Right cardiac atrium (tissue), 5 donors: ENCODE results near the gene TUBGCP2. TPM values are rescaled to one million over a fixed set of nuclear protein-coding genes. Genes with fewer than 3 reads are reported as not detected.
A peak's percentile ranks its signal among the peaks of the same experiment; 100 is the strongest.

Source experiments
- ATAC-seq, 2 donors: fragments of 200-7000 bp; cut with Tn5 transposase; one replicate each; pipeline versions ENCODE4 v1.8.0 to v1.9.1; 2020; ENCODE audit warnings: moderate library complexity in 2 of 2, mild to moderate bottlenecking in 1 of 2
- DNase-seq, 3 donors: peaks; one replicate each; pipeline ENCODE4 v3.0.0-alpha.2; 2020
- H3K27ac ChIP-seq: one replicate; pipeline ENCODE4 v1.5.1; 2013; ENCODE audit warnings: mild to moderate bottlenecking, low read length, control low read depth, moderate library complexity
- H3K27me3 ChIP-seq: one replicate; pipeline ENCODE4 v1.6.1; 2013; ENCODE audit not compliant: control insufficient read depth, insufficient read depth
- H3K4me1 ChIP-seq: one replicate; pipeline ENCODE4 v1.6.1; 2013; ENCODE audit warnings: low read length; ENCODE audit not compliant: control insufficient read depth, insufficient read depth
- H3K4me3 ChIP-seq: one replicate; pipeline ENCODE4 v1.5.1; 2013; ENCODE audit warnings: low read length, control low read depth
- H3K9me3 ChIP-seq: one replicate; pipeline ENCODE4 v1.6.1; 2013; ENCODE audit warnings: low read length; ENCODE audit not compliant: control insufficient read depth
- WGBS: extraction: QIAGEN DNeasy Blood & Tissue Kit; methylation state at CpG from one replicate; pipeline ENCODE4 v1.1.7; 2013; 5-methylcytosine and 5-hydroxymethylcytosine counted together
- intact Hi-C, 4 donors: fragments of 100-400 bp; cut with DNase I; formaldehyde crosslinking; loops; one replicate each; pipeline versions ENCODE4 v1.11.0 to v1.14.0; 2022 to 2023
- polyA plus RNA-seq: library from polyadenylated mRNA; stranded (reverse); fragments of 200-250 nt; gene quantifications from one replicate; pipeline ENCODE4 v1.2.3, GENCODE V29; 2013
- total RNA-seq, 4 donors: library from RNA; stranded (reverse); fragmentation: NEBNext Ultra II Directional; extraction: Animal tissue kit (Norgen Biotek cat#: 25700); gene quantifications; one replicate each; pipeline ENCODE4 v1.2.1, GENCODE V29; 2021
- donor health status: healthy with polysubstance abuse.
- donor health status: DM: no; HTN: yes; CAD: no.
- donor health status: DM: no; HTN: no; CAD: no.
- donor health status: DM: no; HTN: yes; CAD: no; lungs with severe emphysema.
- donor health status: DM: yes; HTN: yes; CAD: no.

TUBGCP2 gene
- total and polyA plus RNA-seq, 5 donors, result 23.0 to 45.9 (median 37.2) TPM

DNA sequence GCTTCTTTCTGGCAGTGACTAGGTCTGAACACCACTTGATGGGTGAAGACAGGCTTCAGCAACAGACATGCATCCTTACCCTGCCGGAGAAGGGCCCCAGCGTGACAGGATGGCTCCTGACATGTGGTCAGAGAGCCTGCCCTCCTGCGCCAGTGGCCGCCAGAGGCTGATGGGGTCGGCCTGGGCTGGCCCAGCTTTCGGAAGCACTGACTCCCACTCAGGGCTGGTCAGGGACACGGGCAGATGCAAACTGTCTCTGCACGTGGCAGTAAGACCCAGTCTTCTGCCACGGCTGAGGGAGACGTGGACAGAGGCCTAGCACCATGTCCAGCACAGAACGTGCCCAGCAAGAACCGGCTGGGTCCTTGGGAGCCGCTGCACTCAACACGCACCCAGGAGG is 10.2 kb downstream of the TUBGCP2 start:
- WGBS, result 94% methylated on average over 14 of the region's 14 CpGs
- no peak overlapping the region for H3K27ac ChIP-seq
- ATAC-seq, result no peak
- H3K4me3 ChIP-seq, result no peak overlapping the region
- H3K9me3 ChIP-seq, result no peaks in the 10 kb centered on the region
- no peaks in the 10 kb centered on the region for H3K4me1 ChIP-seq
- DNase-seq, result peak in 1 of 3 donors; percentile 18
- intact Hi-C loops, result no loop called here
- H3K27me3 ChIP-seq, result no peaks in the 10 kb centered on the region

GRCh38 chr10:133297504-133297903 is 11.2 kb downstream of the TUBGCP2 start:
- H3K27me3 ChIP-seq, result no peaks in the 10 kb centered on the region
- no peaks in the 10 kb centered on the region for H3K9me3 ChIP-seq
- ATAC-seq (no peak), DNase-seq (peak in 1 of 3 donors; percentile 24)
- no peaks in the 10 kb centered on the region for H3K4me1 ChIP-seq
- no peak overlapping the region for H3K27ac ChIP-seq
- H3K4me3 ChIP-seq, result no peak overlapping the region
- 96% methylated on average over 10 of the region's 10 CpGs for WGBS
- intact Hi-C loops, result no loop called here

DNA sequence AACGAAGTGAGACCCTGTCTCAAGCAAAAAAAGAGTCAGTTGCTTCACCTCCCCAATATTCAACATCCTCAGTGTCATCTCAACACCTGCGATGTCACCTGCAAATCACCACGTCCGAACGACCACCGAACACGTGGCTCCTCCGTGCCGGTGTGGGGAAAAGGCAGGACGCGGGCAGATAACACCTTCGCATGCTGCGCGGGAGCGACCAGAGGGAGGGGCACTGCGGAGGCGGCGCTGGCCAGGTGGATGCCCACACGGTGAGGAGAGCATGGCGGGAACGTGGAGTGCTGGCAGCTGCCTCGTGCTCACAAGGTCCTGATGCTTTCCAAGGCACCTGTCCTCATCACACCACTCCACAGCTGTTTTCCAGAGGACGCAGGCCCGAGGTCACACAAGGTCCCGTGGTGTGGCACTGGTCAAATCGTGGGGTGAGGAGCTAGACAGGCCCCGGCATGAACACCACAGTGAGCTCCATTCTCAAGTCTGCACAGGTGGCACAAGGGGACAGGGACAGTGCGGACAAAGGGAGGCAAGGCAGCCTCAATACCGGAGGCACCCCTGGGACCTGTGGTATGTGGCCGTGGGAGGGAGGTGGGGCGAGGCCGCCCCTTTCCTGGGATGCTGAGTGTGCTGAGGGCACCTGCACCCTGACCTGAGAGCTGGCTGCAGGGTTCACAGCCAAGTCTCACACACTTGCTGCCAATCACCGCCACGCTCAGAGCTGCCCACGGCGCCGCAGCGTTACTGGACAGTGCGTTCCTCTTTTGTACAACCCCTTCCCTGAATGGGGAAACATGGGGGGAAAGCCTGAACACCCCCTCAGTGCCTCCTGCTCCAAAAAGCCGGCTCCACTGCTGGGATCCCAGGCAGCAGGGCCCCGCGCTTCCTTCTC is 13.0 kb downstream of the TUBGCP2 start:
- Histone ChIP-seq H3K4me3 (no peak overlapping the region), H3K4me1 (no peaks in the 10 kb centered on the region), H3K27ac (no peak overlapping the region), H3K9me3 (no peaks in the 10 kb centered on the region), H3K27me3 (no peaks in the 10 kb centered on the region)
- DNase-seq (peak in 1 of 3 donors; percentile 47), ATAC-seq (peak; percentile 27 to 28)
- intact Hi-C loops, result no loop called here
- WGBS, result 93% methylated on average over 42 of the region's 42 CpGs

GRCh38 chr10:133294189-133294588 is 14.5 kb downstream of the TUBGCP2 start:
- ATAC-seq (peak in 1 of 2 donors; percentile 54), DNase-seq (peak in 2 of 3 donors; percentile 39 to 47)
- intact Hi-C loops, result no loop called here
- no peak overlapping the region for H3K27ac ChIP-seq
- no peaks in the 10 kb centered on the region for H3K4me1 ChIP-seq
- no peak overlapping the region for H3K4me3 ChIP-seq
- H3K27me3 ChIP-seq, result no peaks in the 10 kb centered on the region
- H3K9me3 ChIP-seq, result no peaks in the 10 kb centered on the region
- WGBS, result 83% methylated on average over 15 of the region's 15 CpGs

- intact Hi-C loops, result no loop called here
- no peaks in the 10 kb centered on the region for H3K9me3 ChIP-seq
- WGBS, result 92% methylated on average over 10 of the region's 10 CpGs
- H3K27ac ChIP-seq, result no peak overlapping the region
- DNase-seq (no peak), ATAC-seq (no peak)
- H3K4me3 ChIP-seq, result no peak overlapping the region
- no peaks in the 10 kb centered on the region for H3K27me3 ChIP-seq
- H3K4me1 ChIP-seq, result no peaks in the 10 kb centered on the region
These were observed 14.9 kb downstream of the TUBGCP2 start for GRCh38 chr10:133293810-133294119.

DNA sequence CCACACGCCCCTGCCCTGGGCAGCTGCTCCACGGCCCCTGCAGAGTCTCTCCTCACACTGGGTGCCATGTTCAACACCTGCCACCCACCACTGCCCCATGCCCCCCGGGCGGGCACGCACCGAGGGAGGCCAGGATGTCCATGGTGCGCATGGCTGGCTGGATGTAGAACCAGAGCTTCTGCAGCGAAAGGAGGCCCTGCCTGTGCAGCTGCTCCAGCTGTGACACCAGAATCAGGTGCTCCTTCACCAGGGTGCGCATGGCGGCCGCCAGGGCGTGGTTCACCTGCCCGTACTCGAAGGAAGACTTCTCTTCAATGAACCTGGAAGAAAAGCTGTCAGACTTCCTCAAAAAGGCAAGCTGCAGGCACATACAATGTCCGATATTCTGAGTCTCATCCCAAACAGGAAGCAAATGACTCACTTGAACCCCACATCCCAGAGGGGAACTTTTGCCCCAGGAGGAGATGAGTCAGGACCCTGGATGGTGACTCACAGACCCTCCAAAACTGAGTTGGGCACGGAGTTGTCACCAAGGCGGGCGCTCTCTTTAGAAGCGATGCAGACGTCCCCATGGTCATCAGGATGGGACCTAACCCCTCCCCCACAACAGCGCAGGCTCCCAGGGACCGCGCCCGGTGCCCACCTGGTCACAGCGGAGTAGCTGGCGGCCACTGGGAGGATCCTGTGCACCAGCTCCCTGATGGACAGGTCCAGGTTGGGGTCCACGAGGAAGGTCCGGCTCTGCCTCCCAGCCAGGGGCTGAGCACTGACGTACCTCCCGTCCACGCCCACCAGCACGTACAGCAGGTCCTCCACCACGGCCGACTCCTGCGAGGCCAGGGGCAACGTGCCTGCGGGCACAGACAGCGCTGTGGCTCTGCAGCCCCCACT is 15.5 kb downstream of the TUBGCP2 start:
- no peaks in the 10 kb centered on the region for H3K4me1 ChIP-seq
- H3K27ac ChIP-seq, result no peak overlapping the region
- intact Hi-C loops, result no loop called here
- H3K9me3 ChIP-seq, result no peaks in the 10 kb centered on the region
- WGBS, result 93% methylated on average over 38 of the region's 38 CpGs
- no peaks in the 10 kb centered on the region for H3K27me3 ChIP-seq
- no peak overlapping the region for H3K4me3 ChIP-seq
- ATAC-seq (peak; percentile 6 to 34), DNase-seq (peak in 2 of 3 donors; percentile 40 to 44)

- ATAC-seq (no peak), DNase-seq (no peak)
- no peaks in the 10 kb centered on the region for H3K9me3 ChIP-seq
- WGBS, result 96% methylated on average over 24 of the region's 24 CpGs
- H3K27me3 ChIP-seq, result no peaks in the 10 kb centered on the region
- H3K4me3 ChIP-seq, result no peak overlapping the region
- no peaks in the 10 kb centered on the region for H3K4me1 ChIP-seq
- intact Hi-C loops, result no loop called here
- no peak overlapping the region for H3K27ac ChIP-seq
These were observed 18.9 kb downstream of the TUBGCP2 start for GRCh38 chr10:133289761-133290160.

- WGBS, result 95% methylated on average over 46 of the region's 46 CpGs
These were observed 20.7 kb downstream of the TUBGCP2 start for GRCh38 chr10:133287832-133288500.

DNA sequence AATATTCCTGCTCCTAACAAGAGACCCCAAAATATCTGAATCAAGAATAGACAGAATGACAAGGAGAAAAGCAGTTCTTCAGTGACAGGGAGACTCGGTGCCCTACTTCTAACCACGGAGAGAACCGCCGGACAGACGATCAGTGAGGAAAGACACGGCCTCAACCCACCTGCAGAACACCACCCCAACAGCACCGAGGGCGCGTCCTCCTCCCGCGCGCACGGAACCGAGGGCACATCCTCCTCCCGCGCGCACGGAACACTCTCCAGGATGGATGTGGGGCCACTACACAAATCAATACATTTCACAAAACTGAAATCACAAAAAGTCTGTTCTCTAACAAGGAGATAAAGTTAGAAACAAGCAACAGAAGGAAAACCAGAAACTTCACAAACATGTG is 22.3 kb downstream of the TUBGCP2 start:
- Histone ChIP-seq H3K4me3 (no peak overlapping the region), H3K9me3 (no peaks in the 10 kb centered on the region), H3K27me3 (no peaks in the 10 kb centered on the region), H3K27ac (no peak overlapping the region), H3K4me1 (no peaks in the 10 kb centered on the region)
- ATAC-seq (no peak), DNase-seq (peak in 2 of 3 donors; percentile 43 to 47)
- intact Hi-C loops, result no loop called here
- WGBS, result 94% methylated on average over 18 of the region's 18 CpGs

More at GRCh38 chr10:133287832-133288500, 20.7 kb downstream of the TUBGCP2 start:
- Histone ChIP-seq H3K9me3 (no peaks in the 10 kb centered on the region), H3K4me1 (no peaks in the 10 kb centered on the region), H3K27me3 (no peaks in the 10 kb centered on the region), H3K4me3 (no peak overlapping the region), H3K27ac (no peak overlapping the region)
- DNase-seq (peak in 2 of 3 donors; percentile 48 to 51), ATAC-seq (no peak)
- intact Hi-C loops, result no loop called here

DNA sequence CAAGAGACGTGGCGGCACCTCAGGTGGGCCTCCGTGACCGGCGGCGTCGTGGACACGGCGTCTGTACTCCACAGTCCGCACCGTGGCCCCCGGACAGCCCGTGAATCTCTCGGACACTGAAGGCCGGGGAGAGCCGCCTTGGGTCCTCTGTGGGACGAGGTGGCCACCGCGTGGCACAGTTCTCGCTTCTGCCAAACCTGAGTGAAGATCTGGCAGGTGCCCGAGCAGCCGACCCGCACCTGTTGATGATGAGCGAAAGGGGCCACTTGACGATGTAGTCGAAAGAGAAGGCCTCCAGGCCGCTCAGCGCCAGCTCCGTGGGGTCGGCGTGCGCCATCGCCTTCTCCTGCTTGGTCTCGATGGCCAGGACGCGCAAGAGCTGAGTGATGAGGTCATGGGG is 23.5 kb downstream of the TUBGCP2 start:
- 95% methylated on average over 36 of the region's 36 CpGs for WGBS
- H3K4me1 ChIP-seq, result no peaks in the 10 kb centered on the region
- H3K9me3 ChIP-seq, result no peaks in the 10 kb centered on the region
- peak in 1 of 3 donors; percentile 56 for DNase-seq
- intact Hi-C loops, result no loop called here
- H3K27ac ChIP-seq, result no peak overlapping the region
- no peaks in the 10 kb centered on the region for H3K27me3 ChIP-seq
- H3K4me3 ChIP-seq, result no peak overlapping the region
- no peak for ATAC-seq
